Esophagus muscularis mucosa (tissue), 3 donors: ENCODE measurements around the gene MYH10.

Experiments
- EP300 ChIP-seq: sonication (generic); formaldehyde crosslinking; IDR thresholded peaks from one replicate; pipeline ENCODE4 v1.6.1; 2017; ENCODE audit warnings: antibody characterized with exemption
- TF ChIP-seq, protein P1 (sequence below), 3 experiments: fragments of 200-600 bp in 2 of 3; fragments of 450-650 bp in 1 of 3; sonication (generic) in 2 of 3; IDR thresholded peaks; one replicate each; pipeline ENCODE4 v1.5.1; 2017 to 2019; ENCODE audit warnings: antibody characterized with exemption in 3 of 3, mild to moderate bottlenecking in 2 of 3, moderate library complexity in 1 of 3

GRCh38 chr17:8436844-8437171 lies 193.7 kb downstream of the MYH10 start:
- TF ChIP-seq, protein P1, sequence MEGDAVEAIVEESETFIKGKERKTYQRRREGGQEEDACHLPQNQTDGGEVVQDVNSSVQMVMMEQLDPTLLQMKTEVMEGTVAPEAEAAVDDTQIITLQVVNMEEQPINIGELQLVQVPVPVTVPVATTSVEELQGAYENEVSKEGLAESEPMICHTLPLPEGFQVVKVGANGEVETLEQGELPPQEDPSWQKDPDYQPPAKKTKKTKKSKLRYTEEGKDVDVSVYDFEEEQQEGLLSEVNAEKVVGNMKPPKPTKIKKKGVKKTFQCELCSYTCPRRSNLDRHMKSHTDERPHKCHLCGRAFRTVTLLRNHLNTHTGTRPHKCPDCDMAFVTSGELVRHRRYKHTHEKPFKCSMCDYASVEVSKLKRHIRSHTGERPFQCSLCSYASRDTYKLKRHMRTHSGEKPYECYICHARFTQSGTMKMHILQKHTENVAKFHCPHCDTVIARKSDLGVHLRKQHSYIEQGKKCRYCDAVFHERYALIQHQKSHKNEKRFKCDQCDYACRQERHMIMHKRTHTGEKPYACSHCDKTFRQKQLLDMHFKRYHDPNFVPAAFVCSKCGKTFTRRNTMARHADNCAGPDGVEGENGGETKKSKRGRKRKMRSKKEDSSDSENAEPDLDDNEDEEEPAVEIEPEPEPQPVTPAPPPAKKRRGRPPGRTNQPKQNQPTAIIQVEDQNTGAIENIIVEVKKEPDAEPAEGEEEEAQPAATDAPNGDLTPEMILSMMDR (IDR thresholded peaks at IDR 0.05) = no peak
- TF ChIP-seq EP300 = no peak
